PFSK-1 (cell line): Measurements from ENCODE around the gene ITPKB.

ENCODE experiments used
- FOXP2 ChIP-seq: optimal IDR thresholded peaks from 2 replicates; pipeline ENCODE3; 2011; ENCODE audit warnings: borderline replicate concordance, control low read depth, inconsistent platforms; ENCODE audit not compliant: insufficient read depth; ENCODE audit errors: extremely low read length, extremely low read depth
- SIN3A ChIP-seq: IDR thresholded peaks from 2 replicates; pipeline ENCODE4 v1.6.1; 2012; ENCODE audit warnings: mild to moderate bottlenecking, low read length, moderate library complexity, borderline replicate concordance; ENCODE audit not compliant: insufficient read depth
- TAF1 ChIP-seq: IDR thresholded peaks from 2 replicates; pipeline ENCODE4 v1.6.1; 2012; ENCODE audit warnings: low read length, control low read depth, borderline replicate concordance; ENCODE audit not compliant: insufficient read depth

DNA sequence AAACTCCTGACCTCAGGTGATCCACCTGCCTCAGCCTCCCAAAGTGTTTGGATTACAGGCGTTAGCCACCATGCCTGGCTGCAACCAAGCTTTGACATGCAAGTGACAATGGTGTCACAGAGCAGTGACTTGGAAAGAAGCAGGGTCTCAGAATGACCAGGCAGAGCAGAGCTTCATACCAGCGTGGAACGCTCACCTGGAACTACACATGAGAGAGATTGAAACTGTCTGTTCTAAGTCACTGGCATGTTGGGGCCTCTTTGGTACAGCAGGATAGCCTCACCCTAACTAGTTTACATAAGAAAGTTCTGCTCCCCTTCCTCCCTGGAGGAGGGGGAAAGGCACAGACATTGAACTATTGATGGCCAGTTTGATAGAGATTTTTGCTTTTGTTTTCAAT is 47.5 kb upstream of the ITPKB start:
- TF ChIP-seq FOXP2 (no peak), SIN3A (no peak), TAF1 (no peak)
